GM12878 (cell line): ENCODE data around the gene IL26. TPM values are rescaled to one million over a fixed set of nuclear protein-coding genes. Genes with fewer than 3 reads are reported as not detected.
A peak's percentile ranks its signal among the peaks of the same experiment; 100 is the strongest.

Source experiments
- ASH2L ChIP-seq: fragments of 300-600, 200-600 bp; sonication (generic); IDR thresholded peaks from 2 replicates; pipeline ENCODE4 v1.6.1; 2017; ENCODE audit warnings: low read depth, mild to moderate bottlenecking, borderline replicate concordance
- BHLHE40 ChIP-seq, 2 experiments: fragments of 450-650 bp in 1 of 2; IDR thresholded peaks; 2 replicates each; pipeline ENCODE4 v1.6.1; 2011 to 2017; ENCODE audit warnings: low read depth in 2 of 2, borderline replicate concordance in 1 of 2, improper control_type of control experiment in 1 of 2, low read length in 1 of 2, mild to moderate bottlenecking in 1 of 2
- EP300 ChIP-seq, 2 experiments: fragments of 150-350 bp in 1 of 2; IDR thresholded peaks; 2 replicates each; pipeline ENCODE4 v1.6.1; 2011 to 2012; ENCODE audit warnings: low read depth in 2 of 2, low read length in 2 of 2, borderline replicate concordance in 1 of 2, improper control_type of control experiment in 1 of 2, inconsistent platforms in 1 of 2; ENCODE audit not compliant: control insufficient read depth in 1 of 2
- EZH2 ChIP-seq: IDR thresholded peaks from 2 replicates; pipeline ENCODE4 v1.6.1; 2012; ENCODE audit warnings: low read depth, mild to moderate bottlenecking, control low read depth, inconsistent platforms, low read length, borderline replicate concordance; ENCODE audit not compliant: control insufficient read depth
- KLF5 ChIP-seq: fragments of 450-650 bp; IDR thresholded peaks from 2 replicates; pipeline ENCODE4 v1.6.1; 2014; ENCODE audit warnings: mild to moderate bottlenecking; ENCODE audit not compliant: partially characterized antibody
- MXI1 ChIP-seq: fragments of 150-350 bp; IDR thresholded peaks from 2 replicates; pipeline ENCODE4 v1.6.1; 2011; ENCODE audit warnings: low read depth, mild to moderate bottlenecking, inconsistent platforms, low read length, improper control_type of control experiment
- NBN ChIP-seq: fragments of 450-650 bp; IDR thresholded peaks from 2 replicates; pipeline ENCODE4 v1.6.1; 2016
- NFIC ChIP-seq: IDR thresholded peaks from 2 replicates; pipeline ENCODE4 v1.6.1; 2012; ENCODE audit warnings: low read depth, mild to moderate bottlenecking, inconsistent platforms, low read length, moderate library complexity
- NR2C2 ChIP-seq: IDR thresholded peaks from 2 replicates; pipeline ENCODE4 v1.6.1; 2011; ENCODE audit warnings: borderline replicate concordance, low read depth; ENCODE audit not compliant: control insufficient read depth, insufficient read length
- NR2F1 ChIP-seq: fragments of 450-650 bp; conservative IDR thresholded peaks from 2 replicates; pipeline ENCODE4 v1.6.1; 2017; ENCODE audit warnings: mild to moderate bottlenecking
- POLR2AphosphoS2 ChIP-seq: IDR thresholded peaks from 2 replicates; pipeline ENCODE4 v1.6.1; 2011; ENCODE audit warnings: low read depth, mild to moderate bottlenecking, low read length, improper control_type of control experiment, moderate library complexity
- RAD51 ChIP-seq: fragments of 450-650 bp; IDR thresholded peaks from 2 replicates; pipeline ENCODE4 v1.6.1; 2016; ENCODE audit warnings: moderate library complexity, mild to moderate bottlenecking, inconsistent platforms
- RBBP5 ChIP-seq: fragments of 200-600 bp; sonication (generic); conservative IDR thresholded peaks from 2 replicates; pipeline ENCODE4 v1.6.1; 2016
- SUZ12 ChIP-seq: fragments of 200-600 bp; sonication (generic); IDR thresholded peaks from one replicate; pipeline ENCODE4 v1.6.1; 2018; ENCODE audit warnings: antibody characterized with exemption, mild to moderate bottlenecking; ENCODE audit not compliant: unreplicated experiment
- TCF7 ChIP-seq: IDR thresholded peaks from 2 replicates; pipeline ENCODE4 v1.6.1; 2014; ENCODE audit warnings: antibody characterized with exemption, borderline replicate concordance
- YBX1 ChIP-seq: fragments of 450-650 bp; IDR thresholded peaks from 2 replicates; pipeline ENCODE4 v1.6.1; 2016; ENCODE audit warnings: antibody characterized with exemption
- ZNF622 ChIP-seq: fragments of 450-650 bp; IDR thresholded peaks from 2 replicates; pipeline ENCODE4 v1.6.1; 2017; ENCODE audit warnings: mild to moderate bottlenecking, inconsistent platforms
- ZZZ3 ChIP-seq: IDR thresholded peaks from 2 replicates; pipeline ENCODE4 v1.6.1; 2011; ENCODE audit warnings: low read depth; ENCODE audit not compliant: control insufficient read depth, insufficient read length
- polyA plus RNA-seq, 11 experiments: library from polyadenylated mRNA; depleted of rRNA in 4 of 11; unstranded in 6 of 11; stranded (reverse) in 5 of 11; fragments of >200 nt; fragmentation: Nextera tagmentation in 4 of 11; fragmentation: Illumina TruSeq in 1 of 11; extraction: Ambion mirVana in 4 of 11; extraction: Trizol in 1 of 11; gene quantifications; 1 replicate in 1 of 11; 2 replicates in 10 of 11; pipeline versions ENCODE4 v1.2.1 to v1.2.3, GENCODE V29; 2011 to 2016; ENCODE audit warnings: inconsistent platforms in 2 of 11, missing spikeins in 2 of 11, low read depth in 1 of 11
- total RNA-seq, 4 experiments: library from RNA; depleted of rRNA in 3 of 4; stranded (reverse); fragments of >200 nt in 3 of 4; fragmentation: Illumina TruSeq in 1 of 4; extraction: Trizol in 1 of 4; gene quantifications; 2 replicates each; pipeline versions ENCODE4 v1.2.1 to v1.2.3, GENCODE V29; 2013 to 2021
- TF ChIP-seq, protein P1 (sequence below): IDR thresholded peaks from 2 replicates; pipeline ENCODE4 v1.6.1; 2012; ENCODE audit warnings: low read depth, low read length, improper control_type of control experiment
- TF ChIP-seq, protein P2 (sequence below): fragments of 450-650 bp; IDR thresholded peaks from 2 replicates; pipeline ENCODE4 v1.6.1; 2017; ENCODE audit warnings: mild to moderate bottlenecking, moderate library complexity
- TF ChIP-seq, protein P3 (sequence below): IDR thresholded peaks from 2 replicates; pipeline ENCODE4 v1.6.1; 2011; ENCODE audit warnings: borderline replicate concordance, low read depth, mild to moderate bottlenecking, moderate library complexity, low read length; ENCODE audit not compliant: insufficient read depth, poor library complexity, severe bottlenecking
- TF ChIP-seq, protein P4 (sequence below): IDR thresholded peaks from 2 replicates; pipeline ENCODE4 v1.6.1; 2012; ENCODE audit warnings: low read depth, low read length, improper control_type of control experiment

IL26 gene
- total and polyA plus RNA-seq, 10 of the 15 experiments (the other 5 are each of a cell fraction or from before 2014, with no cell fraction given), result not detected

DNA sequence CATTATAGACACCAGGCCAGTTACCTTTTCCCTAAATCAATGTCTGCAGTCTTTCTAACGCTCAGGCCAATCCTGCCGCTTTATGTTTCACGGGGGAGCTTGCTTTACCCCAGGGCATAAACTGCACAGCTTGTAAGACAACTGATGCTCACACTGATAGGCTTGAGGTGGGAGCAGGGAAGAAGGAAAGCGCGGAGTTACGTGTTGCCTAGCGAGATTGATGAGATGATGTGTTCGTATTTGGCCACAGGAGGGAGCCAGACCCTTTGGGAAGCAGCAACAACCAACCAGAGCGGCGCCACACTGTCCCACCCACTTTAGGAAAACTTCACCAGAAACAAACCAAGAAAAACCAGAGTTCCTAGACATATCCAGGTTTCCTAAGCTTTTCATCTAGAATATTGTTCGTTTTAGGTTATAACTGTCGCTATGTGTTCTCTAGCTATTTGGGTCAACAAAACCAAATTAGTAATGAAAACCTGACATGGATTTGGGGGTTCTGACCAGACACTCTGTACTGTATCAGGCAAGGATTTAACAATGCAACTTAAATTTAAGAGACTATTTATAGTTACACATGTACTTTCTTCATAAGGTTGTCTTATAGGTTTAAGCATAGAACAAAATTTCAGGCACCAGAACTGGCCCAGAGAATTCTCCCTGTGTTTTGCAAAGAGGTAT, 2.4 kb downstream of the IL26 start (continued):
- TF ChIP-seq RAD51 (no peak), KLF5 (no peak), EZH2 (no peak), SUZ12 (no peak), ZNF622 (no peak), EP300 (IDR thresholded peaks at IDR 0.05; ENCODE audit: borderline replicate concordance in 1 of 2, control insufficient read depth in 1 of 2, low read depth in 2 of 2, low read length in 2 of 2) (no peak), NFIC (no peak), NR2F1 (no peak), NR2C2 (no peak), NBN (peak; percentile 69; the same call in 1 of the 2 replicates), ZZZ3 (no peak), POLR2AphosphoS2 (no peak), TCF7 (no peak), MXI1 (no peak), ASH2L (no peak), RBBP5 (no peak), BHLHE40 (IDR thresholded peaks at IDR 0.05; ENCODE audit: borderline replicate concordance in 1 of 2, low read depth in 2 of 2, low read length in 1 of 2) (0 out of 4 replicates have a peak, but pooled peaks of 1 of the 2 experiments have one; percentile 7), YBX1 (no peak)
- TF ChIP-seq, protein P1, sequence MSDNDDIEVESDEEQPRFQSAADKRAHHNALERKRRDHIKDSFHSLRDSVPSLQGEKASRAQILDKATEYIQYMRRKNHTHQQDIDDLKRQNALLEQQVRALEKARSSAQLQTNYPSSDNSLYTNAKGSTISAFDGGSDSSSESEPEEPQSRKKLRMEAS, result no peak
- TF ChIP-seq, protein P2, sequence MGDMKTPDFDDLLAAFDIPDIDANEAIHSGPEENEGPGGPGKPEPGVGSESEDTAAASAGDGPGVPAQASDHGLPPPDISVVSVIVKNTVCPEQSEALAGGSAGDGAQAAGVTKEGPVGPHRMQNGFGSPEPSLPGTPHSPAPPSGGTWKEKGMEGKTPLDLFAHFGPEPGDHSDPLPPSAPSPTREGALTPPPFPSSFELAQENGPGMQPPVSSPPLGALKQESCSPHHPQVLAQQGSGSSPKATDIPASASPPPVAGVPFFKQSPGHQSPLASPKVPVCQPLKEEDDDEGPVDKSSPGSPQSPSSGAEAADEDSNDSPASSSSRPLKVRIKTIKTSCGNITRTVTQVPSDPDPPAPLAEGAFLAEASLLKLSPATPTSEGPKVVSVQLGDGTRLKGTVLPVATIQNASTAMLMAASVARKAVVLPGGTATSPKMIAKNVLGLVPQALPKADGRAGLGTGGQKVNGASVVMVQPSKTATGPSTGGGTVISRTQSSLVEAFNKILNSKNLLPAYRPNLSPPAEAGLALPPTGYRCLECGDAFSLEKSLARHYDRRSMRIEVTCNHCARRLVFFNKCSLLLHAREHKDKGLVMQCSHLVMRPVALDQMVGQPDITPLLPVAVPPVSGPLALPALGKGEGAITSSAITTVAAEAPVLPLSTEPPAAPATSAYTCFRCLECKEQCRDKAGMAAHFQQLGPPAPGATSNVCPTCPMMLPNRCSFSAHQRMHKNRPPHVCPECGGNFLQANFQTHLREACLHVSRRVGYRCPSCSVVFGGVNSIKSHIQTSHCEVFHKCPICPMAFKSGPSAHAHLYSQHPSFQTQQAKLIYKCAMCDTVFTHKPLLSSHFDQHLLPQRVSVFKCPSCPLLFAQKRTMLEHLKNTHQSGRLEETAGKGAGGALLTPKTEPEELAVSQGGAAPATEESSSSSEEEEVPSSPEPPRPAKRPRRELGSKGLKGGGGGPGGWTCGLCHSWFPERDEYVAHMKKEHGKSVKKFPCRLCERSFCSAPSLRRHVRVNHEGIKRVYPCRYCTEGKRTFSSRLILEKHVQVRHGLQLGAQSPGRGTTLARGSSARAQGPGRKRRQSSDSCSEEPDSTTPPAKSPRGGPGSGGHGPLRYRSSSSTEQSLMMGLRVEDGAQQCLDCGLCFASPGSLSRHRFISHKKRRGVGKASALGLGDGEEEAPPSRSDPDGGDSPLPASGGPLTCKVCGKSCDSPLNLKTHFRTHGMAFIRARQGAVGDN, result no peak
- TF ChIP-seq, protein P3, sequence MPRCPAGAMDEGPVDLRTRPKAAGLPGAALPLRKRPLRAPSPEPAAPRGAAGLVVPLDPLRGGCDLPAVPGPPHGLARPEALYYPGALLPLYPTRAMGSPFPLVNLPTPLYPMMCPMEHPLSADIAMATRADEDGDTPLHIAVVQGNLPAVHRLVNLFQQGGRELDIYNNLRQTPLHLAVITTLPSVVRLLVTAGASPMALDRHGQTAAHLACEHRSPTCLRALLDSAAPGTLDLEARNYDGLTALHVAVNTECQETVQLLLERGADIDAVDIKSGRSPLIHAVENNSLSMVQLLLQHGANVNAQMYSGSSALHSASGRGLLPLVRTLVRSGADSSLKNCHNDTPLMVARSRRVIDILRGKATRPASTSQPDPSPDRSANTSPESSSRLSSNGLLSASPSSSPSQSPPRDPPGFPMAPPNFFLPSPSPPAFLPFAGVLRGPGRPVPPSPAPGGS, result no peak
- TF ChIP-seq, protein P4, sequence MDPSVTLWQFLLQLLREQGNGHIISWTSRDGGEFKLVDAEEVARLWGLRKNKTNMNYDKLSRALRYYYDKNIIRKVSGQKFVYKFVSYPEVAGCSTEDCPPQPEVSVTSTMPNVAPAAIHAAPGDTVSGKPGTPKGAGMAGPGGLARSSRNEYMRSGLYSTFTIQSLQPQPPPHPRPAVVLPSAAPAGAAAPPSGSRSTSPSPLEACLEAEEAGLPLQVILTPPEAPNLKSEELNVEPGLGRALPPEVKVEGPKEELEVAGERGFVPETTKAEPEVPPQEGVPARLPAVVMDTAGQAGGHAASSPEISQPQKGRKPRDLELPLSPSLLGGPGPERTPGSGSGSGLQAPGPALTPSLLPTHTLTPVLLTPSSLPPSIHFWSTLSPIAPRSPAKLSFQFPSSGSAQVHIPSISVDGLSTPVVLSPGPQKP, result no peak
